MCF 10A (cell line): ENCODE results near the gene ANKZF1. TPM values are rescaled to one million over a fixed set of nuclear protein-coding genes. Genes with fewer than 3 reads are reported as not detected.

Experiments
- BruUV-seq: library from RNA; stranded (reverse); fragments of 400-500 nt; replicated peaks from 2 replicates; lab custom pipeline; 2021; lab: Mats Ljungman, UMichigan
- CTCF ChIA-PET: fragments of 300-600 bp; sonication (Branson Sonifier 250); formaldehyde crosslinking; extraction: SDS; loops from one replicate; lab custom pipeline; 2021; ENCODE audit warnings: antibody characterized with exemption, inconsistent platforms; lab: Yijun Ruan, JAX
- POLR2A ChIA-PET: fragments of 300-600, 350-650 bp; sonication (Branson Sonifier 250); formaldehyde crosslinking; extraction: SDS; loops from one replicate; lab custom pipeline; 2020; ENCODE audit warnings: antibody characterized with exemption, inconsistent platforms; lab: Yijun Ruan, JAX
- DNase-seq: peaks from one replicate; pipeline ENCODE4 v3.0.0-alpha.2; 2018; ENCODE audit not compliant: unreplicated experiment
- H3K27ac Mint-ChIP-seq: one replicate; pipeline ENCODE4 v1.8.0; 2022; ENCODE audit warnings: mild to moderate bottlenecking, low read depth, mixed read lengths; ENCODE audit not compliant: unreplicated experiment
- H3K27me3 Mint-ChIP-seq: one replicate; pipeline ENCODE4 v1.8.0; 2022; ENCODE audit warnings: mixed read lengths; ENCODE audit not compliant: insufficient read depth, unreplicated experiment
- H3K36me3 Mint-ChIP-seq: one replicate; pipeline ENCODE4 v1.8.0; 2022; ENCODE audit warnings: mild to moderate bottlenecking, moderate library complexity, mixed read lengths; ENCODE audit not compliant: insufficient read depth, unreplicated experiment
- H3K4me1 Mint-ChIP-seq: one replicate; pipeline ENCODE4 v1.8.0; 2022; ENCODE audit warnings: mixed read lengths; ENCODE audit not compliant: insufficient read depth, unreplicated experiment
- H3K4me3 Mint-ChIP-seq: one replicate; pipeline ENCODE4 v1.8.0; 2022; ENCODE audit warnings: mild to moderate bottlenecking, moderate library complexity, mixed read lengths; ENCODE audit not compliant: unreplicated experiment
- H3K9me3 Mint-ChIP-seq: one replicate; pipeline ENCODE4 v1.8.0; 2022; ENCODE audit warnings: mixed read lengths; ENCODE audit not compliant: unreplicated experiment
- CTCF ChIP-seq: fragments of 200-600 bp; IDR thresholded peaks from one replicate; pipeline ENCODE4 v1.8.0; 2022; ENCODE audit warnings: antibody characterized with exemption, mild to moderate bottlenecking; ENCODE audit not compliant: unreplicated experiment
- intact Hi-C: fragments of 100-400 bp; cut with micrococcal nuclease; formaldehyde crosslinking; loops from 2 replicates; pipeline ENCODE4 v1.14.1; 2022
- total RNA-seq: library from RNA; stranded (reverse); gene quantifications from 2 replicates; pipeline ENCODE4 v1.2.3, GENCODE V29; 2022

ANKZF1 gene
- total RNA-seq, 1 experiment from 2014 or later: 45.6 TPM

- CTCF ChIA-PET: no interaction called here
- no TSS peak for BruUV-seq
- no peak overlapping the region for H3K27ac Mint-ChIP-seq
- H3K4me3 Mint-ChIP-seq: peak overlapping the region; percentile 88
- peaks cover 20% of the 10 kb centered on the region for H3K36me3 Mint-ChIP-seq
- TF ChIP-seq CTCF: no peak
- H3K9me3 Mint-ChIP-seq: no peaks in the 10 kb centered on the region
- H3K4me1 Mint-ChIP-seq: peaks cover 15% of the 10 kb centered on the region
- DNase-seq: no peak
- intact Hi-C loops: no loop called here
- H3K27me3 Mint-ChIP-seq: no peaks in the 10 kb centered on the region
- POLR2A ChIA-PET: interaction anchor here (2.2 to 4.3 kb wide), 3 partner anchors 25 to 40 kb away, joined by 10 to 64 read pairs (median 28); partner anchors contain the start of genes ANKZF1, ATG9A, CNPPD1 and GLB1L
These were observed 24.5 kb upstream of the ANKZF1 start for GRCh38 chr2:219205165-219205538.

- CTCF ChIA-PET: interaction anchor here (0.6 to 1.4 kb wide), 5 partner anchors 25 to 89 kb away, joined by 3 to 4 read pairs (median 3); no protein-coding TSS in a partner anchor
These were observed 23.7 kb upstream of the ANKZF1 start for GRCh38 chr2:219205981-219206327.

DNA sequence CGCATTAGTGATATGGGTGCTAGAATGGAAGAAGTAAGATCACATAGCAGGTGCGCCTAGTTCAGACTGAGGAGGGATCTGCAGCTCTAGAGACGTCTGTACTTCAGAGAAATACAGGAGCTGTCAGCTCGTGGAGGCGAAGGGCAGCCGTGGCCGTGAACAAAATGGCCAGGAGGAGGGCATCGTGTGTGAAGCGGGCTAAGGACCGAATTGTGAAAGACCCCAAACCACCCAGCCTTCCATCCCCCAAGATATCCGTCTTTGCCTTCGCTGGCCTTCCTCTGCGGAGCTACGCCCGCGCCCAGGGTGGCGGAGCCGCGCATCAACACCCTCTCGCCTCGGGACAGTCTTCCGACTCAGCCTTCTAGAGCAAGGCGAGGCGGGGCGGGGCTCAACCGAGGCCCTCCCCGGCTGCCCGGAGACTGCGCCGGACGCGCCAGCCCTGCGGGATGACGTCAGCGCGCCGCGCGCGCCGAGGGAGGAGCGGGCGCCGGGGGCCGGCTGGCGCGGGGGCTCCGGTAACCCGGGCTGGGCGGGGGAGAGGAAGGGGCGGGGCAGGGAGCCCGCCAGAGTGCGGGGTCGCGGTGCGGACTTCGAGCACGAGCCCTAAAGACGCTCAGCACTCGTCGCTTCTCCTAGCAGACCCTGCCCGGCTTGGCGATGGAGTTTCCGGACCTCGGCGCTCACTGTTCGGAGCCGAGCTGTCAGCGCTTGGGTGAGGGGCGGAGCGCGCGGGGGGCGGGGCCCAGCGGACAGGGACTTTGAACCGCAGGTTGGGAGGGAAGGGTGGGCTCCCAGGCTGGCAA, 23.1 kb upstream of the ANKZF1 start, which contains the start of gene ZFAND2B:
ZFAND2B (plus strand) TSS at position 455 of the 806 bp plus-strand sequence; CDS start at position 661, 206 bp downstream.
- H3K27me3 Mint-ChIP-seq: no peaks in the 10 kb centered on the region
- CTCF ChIA-PET: interaction anchor here (0.6 to 1.4 kb wide), 5 partner anchors 25 to 88 kb away, joined by 3 to 4 read pairs (median 3); no protein-coding TSS in a partner anchor
- H3K4me3 Mint-ChIP-seq: peak within 1 kb of the TSS; percentile 88
- H3K9me3 Mint-ChIP-seq: no peaks in the 10 kb centered on the region
- no peak for TF ChIP-seq CTCF
- BruUV-seq: TSS peak; percentile 69
- H3K4me1 Mint-ChIP-seq: peaks cover 15% of the 10 kb centered on the region
- DNase-seq: peak; percentile 93
- H3K27ac Mint-ChIP-seq: peak within 1 kb of the TSS; percentile 94
- POLR2A ChIA-PET: interaction anchor here (0.6 to 4.5 kb wide), 26 partner anchors 9 to 921 kb away, joined by 3 to 64 read pairs (median 5); partner anchors contain the start of genes ABCB6, ANKZF1, ATG9A and CHPF
- peaks cover 34% of the 10 kb centered on the region for H3K36me3 Mint-ChIP-seq
- intact Hi-C loops: loop anchor here (1.0 kb wide), 1 partner anchor 46 kb away; the partner anchor contains the start of gene NHEJ1

More at GRCh38 chr2:219205981-219206327, 23.7 kb upstream of the ANKZF1 start:
- H3K4me1 Mint-ChIP-seq: peaks cover 15% of the 10 kb centered on the region
- no TSS peak for BruUV-seq
- H3K9me3 Mint-ChIP-seq: no peaks in the 10 kb centered on the region
- DNase-seq: no peak
- H3K27me3 Mint-ChIP-seq: no peaks in the 10 kb centered on the region
- intact Hi-C loops: loop anchor here (1.0 kb wide), 1 partner anchor 46 kb away; the partner anchor contains the start of gene NHEJ1
- H3K27ac Mint-ChIP-seq: peak overlapping the region; percentile 94
- H3K36me3 Mint-ChIP-seq: peaks cover 28% of the 10 kb centered on the region
- H3K4me3 Mint-ChIP-seq: peak overlapping the region; percentile 88
- TF ChIP-seq CTCF: no peak
- POLR2A ChIA-PET: interaction anchor here (0.5 to 4.5 kb wide), 24 partner anchors 9 to 921 kb away, joined by 3 to 64 read pairs (median 6); partner anchors contain the start of genes ABCB6, ANKZF1, ATG9A and CNPPD1
